DMS114 treated with DMSO at 0.1 percent for 48 hours (cell line): ENCODE data around the gene UROC1.

Source experiments
- DNase-seq: peaks from one replicate; lab custom pipeline; 2025; ENCODE audit not compliant: unreplicated experiment; lab: John Stamatoyannopoulos, UW

Gene UROC1

DNA sequence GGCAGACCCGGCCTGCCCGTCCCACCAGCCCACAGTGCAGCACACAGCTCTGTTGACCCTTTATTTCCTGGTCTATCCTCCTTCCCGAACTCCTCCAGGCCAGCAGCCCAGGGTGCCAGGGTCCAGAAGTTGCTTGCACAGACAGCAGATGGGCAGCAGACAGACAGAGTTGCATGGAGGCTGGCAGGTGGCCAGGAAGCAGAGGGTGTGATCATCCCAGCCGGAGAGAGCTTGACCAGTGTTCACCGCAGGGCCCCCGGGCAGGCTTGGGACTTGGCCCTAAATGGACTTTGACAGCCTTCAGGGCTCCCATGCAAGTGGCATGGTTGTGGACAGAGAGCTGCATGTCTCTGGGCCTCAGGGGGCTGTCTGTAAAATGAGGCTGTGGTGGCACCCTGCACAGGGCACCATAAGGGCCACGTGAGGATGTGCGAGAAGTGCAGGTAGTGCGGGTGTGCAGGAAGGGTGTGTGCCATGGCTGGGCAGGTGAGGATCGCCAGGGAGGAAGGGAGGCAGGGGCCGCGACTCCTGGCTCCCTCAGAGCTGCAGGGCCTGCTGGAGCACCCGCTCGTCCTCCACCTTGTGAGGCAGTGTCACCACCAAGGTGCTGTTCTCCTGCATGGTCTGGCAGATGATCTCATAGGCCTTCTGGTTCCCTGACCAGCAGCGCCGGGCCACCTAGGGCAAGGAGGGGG is 35.6 kb downstream of the UROC1 start:
- no peak for DNase-seq

DNA sequence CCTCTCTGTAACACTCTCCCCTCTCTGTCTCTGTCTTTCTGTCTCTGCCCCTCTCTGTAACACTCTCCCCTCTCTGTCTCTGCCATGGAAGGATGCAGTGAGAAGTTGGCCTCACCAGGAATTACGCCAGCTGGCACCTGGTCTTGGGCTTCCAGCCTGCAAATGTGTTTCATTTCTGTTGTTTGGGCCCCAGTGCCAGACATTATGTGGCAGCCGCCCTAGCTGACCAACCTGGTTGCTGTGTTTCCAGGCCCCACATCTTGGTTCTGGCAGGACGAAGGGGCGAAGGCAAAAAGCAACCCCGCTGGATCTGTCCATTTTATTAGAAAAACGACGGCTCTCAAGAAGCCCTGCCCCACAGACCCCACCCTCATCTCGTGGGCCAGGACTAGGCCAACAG is 36.7 kb downstream of the UROC1 start:
- no peak for DNase-seq

DNA sequence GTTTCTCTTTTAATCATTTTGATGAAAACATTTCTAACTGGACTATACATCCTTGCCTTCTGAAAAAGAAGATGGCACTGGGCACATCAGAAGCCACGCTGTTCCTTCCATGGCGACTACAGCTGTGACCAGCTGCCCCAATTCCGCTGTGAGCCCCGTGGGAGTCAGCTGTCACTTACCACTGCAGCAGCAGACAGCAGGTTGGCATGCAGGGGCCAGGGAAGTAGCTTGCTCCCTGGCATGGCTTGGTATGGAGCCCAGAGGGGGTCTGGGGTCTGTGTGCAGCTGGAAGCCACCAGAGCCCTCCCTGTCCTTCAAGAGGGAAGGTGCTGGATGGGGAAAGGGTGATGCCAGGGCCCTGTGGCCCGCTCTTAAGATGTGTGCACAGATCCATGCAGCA is 37.4 kb downstream of the UROC1 start:
- no peak for DNase-seq

DNA sequence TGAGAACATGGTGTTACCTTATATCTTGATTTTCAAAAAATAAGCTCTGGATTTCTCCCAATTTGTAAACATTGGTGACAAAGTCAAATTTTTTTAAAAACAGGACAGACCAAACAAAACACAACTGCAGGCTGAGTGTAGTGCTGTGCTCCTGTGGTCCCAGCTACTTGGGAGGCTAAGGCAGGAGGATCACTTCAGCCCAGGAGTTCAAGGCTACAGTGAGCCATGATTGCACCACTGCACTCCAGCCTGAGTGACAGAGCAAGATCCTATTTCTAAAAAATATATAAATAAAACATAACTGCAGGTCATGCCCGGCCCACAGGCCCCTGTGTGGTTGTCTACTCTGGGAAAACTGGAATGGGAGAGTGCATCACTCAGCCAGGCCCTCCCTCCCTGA is 37.9 kb downstream of the UROC1 start:
- DNase-seq: no peak

DNA sequence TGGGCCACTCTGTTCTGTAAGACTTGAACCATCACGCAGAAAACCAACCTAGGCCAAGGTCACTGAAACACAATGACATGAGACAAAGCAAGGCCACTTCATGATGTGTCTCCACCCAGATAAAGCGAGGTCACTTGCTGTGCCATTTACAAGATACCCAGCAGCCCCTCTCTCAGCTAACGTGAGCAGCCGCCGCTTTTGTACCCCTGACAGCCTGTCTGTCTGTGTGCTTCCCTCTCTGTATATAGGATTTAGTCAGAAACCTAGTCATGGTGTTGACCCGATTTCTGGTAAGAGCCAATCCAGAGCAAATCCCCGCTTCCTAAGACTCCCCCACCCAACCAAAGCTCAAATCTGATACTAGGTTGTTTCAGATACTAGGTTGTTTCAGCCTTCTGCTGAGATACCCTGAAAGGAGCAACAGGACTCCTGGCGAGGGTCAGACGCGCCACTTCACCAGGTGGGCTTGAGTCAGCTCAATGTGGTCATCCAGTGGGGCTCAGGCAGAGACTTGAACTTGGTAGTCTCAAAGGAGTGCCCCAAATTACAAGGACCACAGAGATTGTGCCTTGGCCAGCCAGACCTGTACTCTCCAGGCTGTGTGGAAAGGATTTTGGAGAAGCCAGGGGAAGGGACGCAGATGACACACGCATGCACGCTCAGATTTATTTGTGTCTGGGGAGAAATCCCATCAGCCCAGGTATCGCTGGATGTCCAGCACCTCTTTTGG is 38.8 kb downstream of the UROC1 start:
- DNase-seq: no peak

DNA sequence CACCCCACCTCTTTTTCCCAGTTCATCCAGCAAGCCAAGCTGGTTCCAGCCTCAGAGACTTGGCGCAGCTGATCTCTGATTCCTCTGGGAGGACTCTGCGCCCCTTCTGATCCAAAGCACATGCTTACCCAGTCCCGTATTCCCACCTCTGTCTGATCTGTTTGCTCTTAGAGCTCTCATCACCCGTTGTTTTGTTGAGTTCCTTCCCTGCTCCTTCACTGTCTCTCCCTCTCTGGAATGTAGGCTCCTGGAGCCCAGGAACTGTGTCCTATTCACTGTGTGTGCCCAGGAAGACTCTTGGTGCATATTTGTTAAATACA is 40.6 kb downstream of the UROC1 start:
- DNase-seq: no peak

DNA sequence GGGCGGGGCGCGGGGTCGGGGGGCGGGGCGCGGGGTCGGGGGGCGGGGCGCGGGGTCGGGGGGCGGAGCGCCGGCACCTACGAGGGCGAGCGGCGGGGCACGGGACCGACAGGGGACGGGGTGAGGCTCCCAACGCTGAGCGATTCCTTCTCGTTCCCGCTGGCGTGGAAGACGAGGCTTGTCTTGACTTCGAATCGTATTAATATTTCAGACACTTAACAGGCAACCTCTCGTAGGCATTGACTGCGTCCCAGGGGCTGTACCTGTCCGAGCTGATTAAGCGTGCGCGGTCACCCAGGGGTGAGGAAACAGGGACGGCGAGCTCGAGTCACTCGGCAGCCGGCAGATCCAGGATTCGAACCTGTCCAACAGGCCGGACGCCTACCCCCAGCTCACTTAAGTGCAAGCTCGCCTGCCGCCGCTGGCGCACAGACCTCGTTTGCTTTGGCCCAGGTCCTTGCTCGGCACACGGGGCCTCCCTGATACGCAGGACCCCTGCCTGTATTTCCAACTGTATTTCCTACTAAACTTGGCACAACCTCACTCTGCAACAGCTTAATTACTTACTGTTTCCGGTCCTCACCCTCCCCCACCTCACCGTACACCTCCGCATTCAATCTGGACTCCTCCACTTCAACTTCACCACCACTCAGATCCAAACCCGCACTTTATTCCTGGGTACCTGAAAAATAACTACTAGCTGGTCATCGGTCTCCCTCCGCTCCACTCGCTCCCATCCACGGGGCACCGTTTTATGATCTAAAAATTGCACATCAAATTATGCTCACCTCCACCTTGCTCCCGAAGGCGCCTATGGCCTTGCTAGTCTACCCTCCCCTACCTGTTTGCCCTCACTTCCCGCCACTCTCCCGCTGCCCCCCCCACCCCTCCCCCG is 41.2 kb downstream of the UROC1 start:
- peak; percentile 33 for DNase-seq

DNA sequence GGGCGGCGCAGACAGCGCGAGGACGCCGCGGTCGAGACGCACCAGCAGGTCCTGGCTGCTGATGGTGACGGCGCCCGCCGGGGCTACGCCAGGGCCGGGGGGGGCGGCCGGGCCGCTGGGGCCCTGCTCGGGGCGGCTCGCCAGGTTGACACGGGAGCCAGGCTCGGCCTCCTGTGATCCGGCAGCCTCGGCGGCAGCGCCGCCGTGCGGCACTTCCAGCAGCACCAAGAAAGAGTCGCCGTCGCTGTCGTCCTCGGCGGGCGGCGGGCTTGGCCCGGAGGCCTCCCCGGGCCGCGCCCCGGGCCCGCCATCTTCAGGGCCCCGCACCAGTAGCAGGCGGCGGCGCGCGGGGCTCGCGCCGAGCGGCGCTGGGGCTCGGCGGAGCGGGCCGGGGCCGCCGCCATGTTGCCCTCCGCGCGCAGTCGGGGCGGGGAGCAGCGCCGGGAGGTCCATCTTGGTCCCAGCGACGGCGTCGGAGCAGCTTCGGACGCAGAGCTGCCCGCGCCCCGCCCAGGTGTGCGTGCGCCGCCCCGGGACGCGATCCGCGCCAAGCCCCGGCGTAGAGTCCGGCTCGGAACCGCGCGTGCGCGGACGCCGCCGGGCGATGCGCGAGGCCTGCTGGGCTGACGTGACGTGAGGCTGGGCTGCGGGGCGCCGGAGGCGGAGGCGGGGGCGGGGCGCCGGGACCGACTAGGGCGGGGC is 42.0 kb downstream of the UROC1 start, which contains the start of gene ZXDC:
TSS of gene ZXDC (minus strand) at position 479 of the 702 bp plus-strand sequence. CDS start at position 453, 26 bp downstream.
- peak; percentile 73 for DNase-seq

DNA sequence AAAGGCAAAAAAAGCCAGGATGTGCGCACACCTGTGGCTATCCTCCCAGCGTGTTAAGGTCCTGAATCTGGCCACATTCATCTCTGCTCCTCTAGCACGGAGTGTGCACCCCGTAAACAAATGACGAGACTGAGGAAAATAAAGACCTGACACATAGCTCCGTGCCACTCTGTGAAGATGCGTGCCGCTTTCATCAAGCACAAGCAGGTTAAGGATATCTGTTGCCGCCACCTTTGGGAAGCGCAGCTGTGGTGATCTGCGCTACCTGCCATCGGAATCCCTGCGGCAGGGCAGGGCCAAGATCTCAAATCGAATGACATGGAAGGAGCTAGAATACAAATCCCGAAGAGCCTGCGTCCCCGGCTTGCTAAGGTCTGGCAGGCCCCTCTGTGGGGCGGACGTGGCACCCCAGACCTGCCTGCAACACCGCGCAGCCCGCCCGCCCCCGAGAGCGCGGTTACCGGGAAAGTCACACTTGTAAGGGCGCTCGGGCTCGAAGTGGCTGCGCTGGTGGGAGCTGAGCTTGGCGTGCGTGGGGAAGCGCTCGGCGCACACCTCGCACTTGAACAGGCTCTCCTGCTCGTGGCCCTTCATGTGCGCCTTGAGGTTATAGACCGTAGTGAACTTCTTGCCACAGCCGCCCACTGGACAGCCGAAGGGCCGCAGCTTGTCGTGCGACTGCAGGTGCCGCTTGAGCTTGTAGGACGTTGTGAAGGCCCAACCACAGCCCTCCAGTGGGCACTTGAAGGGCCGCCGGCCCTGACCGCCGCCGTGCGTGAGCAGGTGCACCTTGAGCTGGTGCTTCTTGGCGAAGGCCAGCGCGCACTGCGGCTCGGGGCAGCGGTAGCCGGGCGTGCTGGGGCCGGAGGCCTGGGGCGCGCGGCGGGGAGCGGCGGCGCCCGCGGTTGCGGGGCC is 42.8 kb downstream of the UROC1 start:
- peak; percentile 8 for DNase-seq

DNA sequence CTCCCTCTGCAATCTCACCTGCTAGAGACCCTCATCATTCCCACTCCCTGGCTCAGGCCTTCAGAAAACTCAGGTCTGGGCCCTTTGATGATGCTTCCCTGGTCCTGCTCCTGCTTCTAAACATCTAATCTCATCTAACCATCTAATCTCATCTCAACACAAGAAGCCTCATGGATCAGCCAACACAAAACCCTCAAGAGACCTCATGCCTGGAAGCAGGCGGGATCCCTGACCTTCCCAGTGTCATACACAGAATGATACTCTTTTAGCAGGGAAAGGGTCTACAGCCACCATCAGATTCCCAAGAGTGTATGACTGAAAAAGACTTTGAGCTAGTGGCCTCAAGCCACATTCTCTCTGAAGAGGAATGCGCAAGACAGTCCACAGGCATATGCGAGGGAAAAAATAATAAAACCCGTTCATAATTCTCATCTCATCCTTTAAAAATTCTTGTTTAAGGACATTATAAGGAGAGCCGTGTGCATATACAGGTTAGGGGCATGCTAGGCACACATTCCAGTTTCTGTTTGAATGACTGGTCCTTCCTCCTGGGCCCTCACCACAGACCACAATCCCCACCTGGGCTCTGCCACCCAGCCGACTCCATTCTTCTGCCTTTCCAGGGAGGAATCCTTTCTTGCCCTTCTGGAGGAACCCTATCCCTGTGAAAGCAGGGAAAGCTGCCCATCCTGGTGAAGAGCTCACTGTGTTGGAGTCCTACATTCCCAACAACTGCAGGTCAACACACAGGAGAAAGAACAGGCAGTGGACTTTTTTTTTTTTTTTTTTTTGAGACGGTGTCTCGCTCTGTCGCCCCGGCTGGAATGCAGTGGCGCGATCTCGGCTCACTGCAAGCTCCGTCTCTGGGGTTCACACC is 44.0 kb downstream of the UROC1 start:
- no peak for DNase-seq

DNA sequence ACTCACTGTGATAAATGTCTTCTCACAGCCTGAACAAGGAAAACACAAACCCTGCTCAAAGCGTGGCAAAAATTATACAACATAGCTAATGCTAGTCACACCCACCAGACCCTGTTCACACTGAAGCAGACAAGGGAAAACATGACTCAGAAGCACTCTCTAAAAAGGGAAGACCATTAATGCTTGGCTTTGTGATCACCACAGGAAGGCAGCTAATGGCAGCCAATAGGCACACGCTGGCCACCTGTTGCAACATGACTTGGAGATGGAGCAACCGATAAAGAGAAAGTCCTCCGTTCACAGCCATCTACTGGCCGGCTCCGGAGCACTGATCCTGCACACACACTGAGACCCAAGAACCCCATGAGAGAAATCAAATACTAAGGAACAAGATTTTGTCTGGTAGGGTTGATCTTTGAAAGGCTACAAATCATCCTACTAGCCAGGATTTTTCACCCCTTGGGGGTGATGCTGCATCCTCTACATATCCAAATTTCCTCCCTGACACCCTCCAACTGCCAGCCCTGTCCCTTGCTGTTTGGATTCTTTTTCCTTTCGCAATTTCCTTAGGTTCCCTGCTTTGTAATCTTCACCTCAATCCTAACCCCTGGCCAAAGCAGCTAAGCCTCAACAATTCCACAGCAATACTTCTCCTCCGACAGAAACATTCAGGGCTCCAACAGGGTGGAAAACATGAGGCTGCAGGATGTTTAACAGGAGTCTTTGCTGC is 45.1 kb downstream of the UROC1 start:
- DNase-seq: no peak

DNA sequence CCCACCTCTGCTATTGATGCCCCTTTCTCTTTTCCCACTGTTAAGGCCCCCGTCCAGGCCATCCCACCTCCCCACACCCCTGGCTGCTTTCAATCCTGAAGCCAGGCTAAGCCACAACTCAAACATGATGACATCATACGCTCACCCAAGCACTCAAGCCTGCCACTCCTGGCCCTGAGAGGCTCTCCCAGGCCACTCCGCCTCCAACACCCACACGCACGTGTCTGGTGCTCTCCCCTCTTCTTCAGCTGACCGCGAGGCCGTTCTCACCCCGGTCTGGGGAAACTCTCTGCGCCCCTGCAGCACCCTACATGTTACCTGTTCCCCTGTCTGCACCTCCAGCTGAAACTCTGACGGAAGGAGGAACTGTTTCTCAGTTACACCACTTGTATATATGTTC is 48.1 kb downstream of the UROC1 start:
- DNase-seq: no peak

DNA sequence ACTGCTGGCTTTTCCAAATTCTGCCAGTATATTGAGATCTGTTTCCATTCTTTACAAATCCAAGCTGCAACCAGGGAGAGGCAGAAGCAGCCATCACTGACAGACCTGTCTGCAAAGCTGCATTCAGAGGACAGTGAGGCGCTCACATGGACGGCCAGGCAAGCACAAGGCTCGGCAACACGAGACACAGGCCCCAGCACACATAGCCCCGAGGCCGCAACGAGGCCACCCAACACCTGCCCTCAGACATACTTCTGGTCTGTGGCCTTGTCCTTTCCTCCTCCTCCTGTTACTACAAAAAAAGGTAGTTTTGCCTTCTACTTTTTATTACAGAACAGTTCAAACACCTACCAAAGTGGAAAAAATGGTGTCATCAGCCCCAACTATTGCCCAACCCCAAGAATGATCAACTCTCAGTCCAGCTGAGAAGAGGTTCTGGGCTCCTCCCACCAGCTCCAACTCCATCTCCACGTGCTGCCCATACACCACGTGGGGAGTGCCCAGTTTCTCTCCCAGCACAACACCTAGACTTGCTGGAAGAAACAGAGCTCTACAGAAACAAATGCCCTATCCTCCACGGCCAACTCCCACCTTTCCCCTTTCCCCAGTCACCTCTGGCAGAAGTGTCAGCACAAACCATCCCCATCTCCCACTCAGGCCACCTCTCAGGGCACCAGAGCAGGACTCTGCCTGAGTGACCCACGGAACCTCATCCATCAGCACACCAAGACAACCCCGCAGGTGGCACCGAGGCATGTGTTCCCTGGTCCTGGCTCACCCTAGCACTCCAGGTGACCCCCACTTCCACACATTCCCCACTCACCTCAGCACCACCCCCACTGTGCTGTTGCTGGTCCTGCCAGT is 49.3 kb downstream of the UROC1 start:
- no peak for DNase-seq

DNA sequence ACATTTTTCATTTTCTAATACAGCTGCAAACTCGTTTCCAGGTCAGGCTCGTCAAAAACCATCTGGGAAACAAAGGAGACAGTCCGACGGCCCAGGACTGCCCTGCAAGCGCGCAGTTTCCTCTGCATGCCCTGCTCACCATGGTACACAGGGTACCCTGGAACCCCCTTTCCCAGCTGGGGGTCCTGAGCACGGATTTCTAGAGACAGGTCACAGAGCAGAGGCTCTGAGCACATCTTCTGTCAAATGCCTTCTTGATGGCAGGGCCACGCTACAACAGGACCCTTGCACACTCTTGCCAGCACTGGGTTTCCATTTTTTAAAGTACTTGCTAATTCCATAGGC is 50.0 kb downstream of the UROC1 start:
- DNase-seq: no peak

DNA sequence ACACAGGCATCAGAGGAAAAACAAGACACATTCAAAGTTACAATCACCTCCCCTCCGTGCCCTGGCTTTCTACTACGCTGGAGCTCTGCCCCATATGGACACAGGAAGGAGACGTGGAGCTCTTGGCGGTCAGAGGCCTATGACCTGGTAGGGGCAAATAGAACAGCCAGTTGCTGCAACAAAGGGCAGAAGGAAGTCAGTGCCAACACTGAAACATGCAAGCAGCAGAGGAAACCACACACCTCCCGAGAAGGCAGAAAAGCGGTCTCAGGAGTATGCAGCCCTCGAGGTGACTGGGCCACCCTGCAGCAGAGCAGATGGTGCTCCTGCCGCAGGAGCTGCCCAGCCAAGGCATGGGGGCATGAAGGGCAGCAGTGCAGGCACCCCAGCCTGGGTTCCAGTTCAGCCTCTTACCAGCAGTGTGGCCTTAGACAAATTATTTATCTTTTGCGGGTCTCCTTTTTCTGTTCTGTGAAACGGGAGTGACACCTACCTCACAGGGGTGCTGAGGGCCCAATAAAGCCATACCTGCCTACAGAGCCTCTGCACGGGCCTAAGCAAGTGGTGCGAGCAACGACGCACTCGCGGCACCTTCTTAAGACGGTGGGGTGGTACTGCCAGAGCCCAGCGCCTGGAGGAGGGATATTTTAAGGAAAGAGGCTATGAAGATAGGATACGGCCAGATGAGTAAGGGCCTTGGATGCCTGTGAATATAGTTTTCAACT is 50.5 kb downstream of the UROC1 start:
- no peak for DNase-seq

DNA sequence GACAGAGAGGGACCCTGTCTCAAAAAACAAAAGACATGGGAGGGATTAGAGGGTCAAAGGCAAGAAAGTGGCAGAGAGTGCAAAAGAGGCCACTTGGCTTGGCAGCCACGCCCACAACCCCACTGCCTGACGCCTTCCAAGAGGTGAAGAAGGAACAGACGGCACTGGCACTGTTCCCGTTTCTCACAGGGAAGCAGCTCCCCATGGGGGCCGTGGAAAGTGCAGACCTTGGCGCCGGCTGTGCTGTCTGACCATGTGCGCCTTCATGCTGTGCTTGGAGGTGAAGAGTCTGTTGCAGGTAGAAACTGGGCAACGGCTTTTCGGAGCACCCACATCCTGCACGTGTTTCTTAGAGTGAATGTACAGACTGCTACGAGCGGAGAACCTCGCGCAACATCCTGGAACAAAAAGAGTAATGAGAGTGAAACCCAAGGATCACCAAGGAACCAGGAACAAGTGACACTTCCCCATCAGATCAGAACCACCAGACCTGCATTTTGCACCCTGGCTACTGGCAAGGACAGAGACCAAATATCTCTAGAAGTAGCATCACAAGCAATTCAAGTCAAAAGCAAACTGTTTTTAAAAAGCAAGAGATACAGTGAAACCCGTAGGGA is 51.5 kb downstream of the UROC1 start:
- no peak for DNase-seq

DNA sequence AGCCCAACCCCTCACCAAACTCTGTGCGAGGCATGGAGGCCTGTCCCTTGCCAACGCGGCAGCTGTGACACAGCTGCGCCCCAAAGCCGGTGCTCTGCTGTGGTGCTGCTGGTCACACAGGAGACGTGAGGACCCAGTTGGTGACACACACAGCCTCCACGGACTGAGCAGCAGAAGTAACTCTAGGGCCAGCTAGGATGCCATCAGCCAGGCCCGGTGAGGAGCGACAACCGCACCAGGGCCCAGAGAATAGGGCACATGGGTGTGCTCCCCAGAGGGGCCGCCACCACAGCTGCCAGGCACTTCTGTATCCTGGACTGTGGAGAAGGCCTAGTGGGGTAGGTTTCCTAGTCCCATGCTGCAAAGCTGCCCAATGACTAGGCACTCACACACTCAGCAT is 52.6 kb downstream of the UROC1 start:
- DNase-seq: no peak
